PC-3 (cell line): ENCODE results near the gene CHAD. TPM values are rescaled to one million over a fixed set of nuclear protein-coding genes. Genes with fewer than 3 reads are reported as not detected.

Experiments
- ATAC-seq: fragments of 200-7000 bp; cut with Tn5 transposase; 2 replicates; pipeline ENCODE4 v1.9.1; 2020; ENCODE audit warnings: mild to moderate bottlenecking, moderate library complexity
- BruUV-seq: library from RNA; stranded (reverse); fragments of 400-500 nt; replicated peaks from 2 replicates; lab custom pipeline; 2021; lab: Mats Ljungman, UMichigan
- CTCF ChIA-PET: fragments of 300-600 bp; sonication (Branson Sonifier 250); formaldehyde crosslinking; loops from one replicate; lab custom pipeline; 2022; ENCODE audit warnings: antibody characterized with exemption; lab: Charles Lee
- POLR2A ChIA-PET: fragments of 300-600 bp; sonication (Branson Sonifier 250); formaldehyde crosslinking; loops from one replicate; lab custom pipeline; 2022; ENCODE audit warnings: antibody characterized with exemption; ENCODE audit not compliant: unreplicated experiment; lab: Charles Lee
- DNase-seq: peaks from one replicate; pipeline ENCODE4 v3.0.0-alpha.2; 2015
- H2AFZ ChIP-seq: fragments of 300-600 bp; sonication (generic); 2 replicates; pipeline ENCODE4 v1.6.0; 2016; ENCODE audit warnings: antibody characterized with exemption, low read length
- H3F3A ChIP-seq: fragments of 300-600 bp; sonication (generic); one replicate; pipeline ENCODE4 v1.6.0; 2017; ENCODE audit warnings: antibody characterized with exemption, low read length, control low read depth, mild to moderate bottlenecking; ENCODE audit not compliant: unreplicated experiment
- H3K27ac ChIP-seq: fragments of 300-600 bp; sonication (generic); 2 replicates; pipeline ENCODE4 v1.5.1; 2016; ENCODE audit warnings: mild to moderate bottlenecking, low read length
- H3K27me3 ChIP-seq: fragments of 300-600 bp; sonication (generic); 2 replicates; pipeline ENCODE4 v1.6.1; 2016; ENCODE audit warnings: low read length, mixed read lengths
- H3K36me3 ChIP-seq: fragments of 300-600 bp; sonication (generic); 2 replicates; pipeline ENCODE4 v1.6.1; 2016; ENCODE audit warnings: low read depth, mixed run types, low read length, mixed read lengths
- H3K4me1 ChIP-seq: fragments of 300-600 bp; sonication (generic); 2 replicates; pipeline ENCODE4 v1.5.1; 2016; ENCODE audit warnings: low read length; ENCODE audit not compliant: insufficient read depth
- H3K4me2 ChIP-seq: fragments of 300-600 bp; sonication (generic); 2 replicates; pipeline ENCODE4 v1.6.0; 2016; ENCODE audit warnings: low read length
- H3K4me3 ChIP-seq: fragments of 300-600 bp; sonication (generic); 2 replicates; pipeline ENCODE4 v1.5.1; 2016; ENCODE audit warnings: mild to moderate bottlenecking, low read length, mixed read lengths
- H3K79me2 ChIP-seq: fragments of 300-600 bp; sonication (generic); 2 replicates; pipeline ENCODE4 v1.6.1; 2017; ENCODE audit warnings: low read length, mixed read lengths
- H3K9ac ChIP-seq: fragments of 300-600 bp; sonication (generic); 2 replicates; pipeline ENCODE4 v1.6.0; 2016; ENCODE audit warnings: mild to moderate bottlenecking, low read length
- H3K9me2 ChIP-seq: fragments of 300-600 bp; sonication (generic); replicated peaks from 2 replicates; pipeline ENCODE4 v1.6.1; 2016; ENCODE audit warnings: mixed run types, low read length, mixed read lengths
- H3K9me3 ChIP-seq: fragments of 300-600 bp; sonication (generic); 2 replicates; pipeline ENCODE4 v1.6.1; 2016; ENCODE audit warnings: low read length, mixed read lengths
- H4K20me1 ChIP-seq: fragments of 300-600 bp; sonication (generic); 2 replicates; pipeline ENCODE4 v1.6.1; 2016; ENCODE audit warnings: low read length, mixed read lengths
- CTCF ChIP-seq: fragments of 300-600 bp; sonication (generic); conservative IDR thresholded peaks from 2 replicates; pipeline ENCODE4 v1.5.1; 2017; ENCODE audit warnings: antibody characterized with exemption, low read depth, mild to moderate bottlenecking, low read length
- EZH2 ChIP-seq: fragments of 300-600 bp; sonication (generic); IDR thresholded peaks from one replicate; pipeline ENCODE4 v1.6.1; 2017; ENCODE audit warnings: antibody characterized with exemption, mild to moderate bottlenecking, low read length; ENCODE audit not compliant: unreplicated experiment
- EZH2phosphoT487 ChIP-seq: fragments of 300-600 bp; sonication (generic); IDR thresholded peaks from 2 replicates; pipeline ENCODE4 v1.6.1; 2018; ENCODE audit warnings: mild to moderate bottlenecking, antibody characterized with exemption, low read length, borderline replicate concordance
- intact Hi-C: fragments of 100-400 bp; cut with micrococcal nuclease; formaldehyde crosslinking; loops from 2 replicates; pipeline ENCODE4 v1.9.0; 2023
- total RNA-seq: library from RNA; depleted of rRNA; stranded (reverse); fragments of >200 nt; gene quantifications from 2 replicates; pipeline ENCODE4 v1.2.3, GENCODE V29; 2014

Gene CHAD
- total RNA-seq, 1 experiment from 2014 or later: not detected

GRCh38 chr17:50506298-50506697 lies 37.6 kb upstream of the CHAD start:
- CTCF ChIA-PET: no interaction called here
- Histone ChIP-seq H3K4me2 (no peak overlapping the region), H3K4me1 (peaks cover 11% of the 10 kb centered on the region), H3K79me2 (no peaks in the 10 kb centered on the region), H3K9me2 (no peaks in the 10 kb centered on the region), H4K20me1 (no peaks in the 10 kb centered on the region), H3K27ac (no peak overlapping the region), H2AFZ (no peak overlapping the region), H3K27me3 (no peaks in the 10 kb centered on the region), H3K9me3 (no peaks in the 10 kb centered on the region), H3F3A (no peaks in the 10 kb centered on the region), H3K4me3 (no peak overlapping the region), H3K36me3 (no peaks in the 10 kb centered on the region), H3K9ac (no peak overlapping the region)
- intact Hi-C loops: no loop called here
- ATAC-seq (no peak), DNase-seq (no peak)
- POLR2A ChIA-PET: interaction anchor here (0.7 kb wide), 1 partner anchor 38 kb away, joined by 4 read pairs; no protein-coding TSS in a partner anchor
- no peak for TF ChIP-seq EZH2phosphoT487
- no peak for TF ChIP-seq CTCF
- TF ChIP-seq EZH2: no peak
- BruUV-seq: no TSS peak

- TF ChIP-seq EZH2phosphoT487: no peak
- no peak for TF ChIP-seq CTCF
- no peak for TF ChIP-seq EZH2
- ATAC-seq: no peak
- Histone ChIP-seq H3K9me2 (no peaks in the 10 kb centered on the region), H3K27me3 (no peaks in the 10 kb centered on the region), H3K36me3 (no peaks in the 10 kb centered on the region), H3K4me1 (peaks cover 4% of the 10 kb centered on the region; the same call in 1 of the 2 replicates), H4K20me1 (no peaks in the 10 kb centered on the region), H3K4me2 (no peak overlapping the region), H3K9me3 (no peaks in the 10 kb centered on the region), H2AFZ (no peak overlapping the region), H3K4me3 (no peak overlapping the region), H3K27ac (no peak overlapping the region), H3K79me2 (no peaks in the 10 kb centered on the region), H3F3A (no peaks in the 10 kb centered on the region), H3K9ac (no peak overlapping the region)
- ChIA-PET POLR2A (interaction anchor here (0.5 kb wide), 1 partner anchor 269 kb away, joined by 3 read pairs; no protein-coding TSS in a partner anchor), CTCF (interaction anchor here (0.6 kb wide), 1 partner anchor 10 kb away, joined by 3 read pairs; no protein-coding TSS in a partner anchor)
- no peak for DNase-seq
- BruUV-seq: no TSS peak
- intact Hi-C loops: no loop called here
Observed at GRCh38 chr17:50505591-50506130, 37.0 kb upstream of the CHAD start.

GRCh38 chr17:50502301-50502990 lies 33.8 kb upstream of the CHAD start:
- H3K9me2 ChIP-seq: no peaks in the 10 kb centered on the region
- peaks cover 8% of the 10 kb centered on the region for H3K4me1 ChIP-seq
- no peak overlapping the region for H3K4me2 ChIP-seq
- no peak overlapping the region for H2AFZ ChIP-seq
- ChIA-PET POLR2A (no interaction called here), CTCF (interaction anchor here (0.6 to 1.7 kb wide), 3 partner anchors 14 to 298 kb away, joined by 3 to 8 read pairs (median 3); no protein-coding TSS in a partner anchor)
- no peaks in the 10 kb centered on the region for H4K20me1 ChIP-seq
- no peaks in the 10 kb centered on the region for H3K9me3 ChIP-seq
- no peaks in the 10 kb centered on the region for H3K27me3 ChIP-seq
- H3K79me2 ChIP-seq: no peaks in the 10 kb centered on the region
- ATAC-seq (no peak), DNase-seq (no peak)
- intact Hi-C loops: no loop called here
- TF ChIP-seq CTCF (no peak), EZH2 (no peak), EZH2phosphoT487 (no peak)
- no TSS peak for BruUV-seq
- H3K4me3 ChIP-seq: no peak overlapping the region
- no peaks in the 10 kb centered on the region for H3K36me3 ChIP-seq
- H3K27ac ChIP-seq: no peak overlapping the region
- no peak overlapping the region for H3K9ac ChIP-seq
- H3F3A ChIP-seq: no peaks in the 10 kb centered on the region
